Stimulated activated CD4-positive, alpha-beta T cell treated with anti-CD3 and anti-CD28 coated beads, TNF-alpha, amount 100 ng/mL, for 1 hour (primary cell): ENCODE results near the gene DOC2B.
"Not testable (repeated sequence)": the region's sequence is repeated elsewhere in the genome, so short reads cannot be mapped to it uniquely, and the experiment has no call there.

Experiments
- DNase-seq, 3 donors: peaks; one replicate each; pipeline ENCODE4 v3.0.0-alpha.2; 2020; ENCODE audit warnings: low read depth in 3 of 3, low spot score in 1 of 3

Gene DOC2B

GRCh38 chr17:181245-182049 is at the start of gene DOC2B:
Gene DOC2B, minus strand, starts transcription at chr17:181650. Its CDS starts 171 bp downstream, at chr17:181479.
- no peak for DNase-seq

- DNase-seq: no peak
Measured at GRCh38 chr17:230395-230770, 48.9 kb upstream of the DOC2B start.

- no peak for DNase-seq
Measured at GRCh38 chr17:229709-230394, 48.4 kb upstream of the DOC2B start.

DNA sequence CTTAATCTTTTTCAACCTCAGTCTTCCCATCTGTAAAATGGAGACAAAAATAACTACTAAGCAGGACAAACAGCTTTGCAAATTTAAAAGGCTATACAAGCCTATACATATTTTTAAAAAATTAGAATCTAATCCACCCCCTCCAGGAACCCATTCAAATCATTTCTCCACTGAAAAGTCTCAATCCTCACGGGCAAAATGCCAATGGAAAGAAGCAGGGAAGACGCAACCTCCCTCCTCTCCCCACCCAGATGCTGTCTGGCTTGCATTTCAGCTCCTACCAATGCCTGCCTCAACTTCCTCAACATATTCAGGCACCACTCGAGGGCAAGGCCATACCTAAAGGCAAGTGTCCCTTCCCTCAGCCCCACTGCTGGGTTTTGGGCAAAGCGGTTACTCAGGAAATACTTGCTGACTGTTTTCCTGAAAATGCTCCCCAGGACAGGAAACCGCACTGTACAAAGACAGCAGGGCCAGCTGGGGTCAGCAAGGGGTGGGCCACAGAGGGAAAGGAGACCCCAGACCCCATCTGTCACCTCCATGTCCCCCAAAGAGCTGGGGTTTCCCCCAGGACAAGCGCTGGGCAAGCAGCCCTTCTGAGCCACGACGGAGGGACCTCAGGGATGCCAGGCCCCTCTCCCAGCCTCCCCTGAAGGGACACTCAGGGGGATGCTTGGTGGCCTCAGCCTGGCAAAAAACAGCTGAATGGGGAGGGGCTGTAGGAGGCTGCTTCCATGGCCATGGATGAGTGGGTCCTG is 47.7 kb upstream of the DOC2B start:
- DNase-seq: no peak

GRCh38 chr17:227946-228615 is 46.6 kb upstream of the DOC2B start:
- DNase-seq: no peak

DNA sequence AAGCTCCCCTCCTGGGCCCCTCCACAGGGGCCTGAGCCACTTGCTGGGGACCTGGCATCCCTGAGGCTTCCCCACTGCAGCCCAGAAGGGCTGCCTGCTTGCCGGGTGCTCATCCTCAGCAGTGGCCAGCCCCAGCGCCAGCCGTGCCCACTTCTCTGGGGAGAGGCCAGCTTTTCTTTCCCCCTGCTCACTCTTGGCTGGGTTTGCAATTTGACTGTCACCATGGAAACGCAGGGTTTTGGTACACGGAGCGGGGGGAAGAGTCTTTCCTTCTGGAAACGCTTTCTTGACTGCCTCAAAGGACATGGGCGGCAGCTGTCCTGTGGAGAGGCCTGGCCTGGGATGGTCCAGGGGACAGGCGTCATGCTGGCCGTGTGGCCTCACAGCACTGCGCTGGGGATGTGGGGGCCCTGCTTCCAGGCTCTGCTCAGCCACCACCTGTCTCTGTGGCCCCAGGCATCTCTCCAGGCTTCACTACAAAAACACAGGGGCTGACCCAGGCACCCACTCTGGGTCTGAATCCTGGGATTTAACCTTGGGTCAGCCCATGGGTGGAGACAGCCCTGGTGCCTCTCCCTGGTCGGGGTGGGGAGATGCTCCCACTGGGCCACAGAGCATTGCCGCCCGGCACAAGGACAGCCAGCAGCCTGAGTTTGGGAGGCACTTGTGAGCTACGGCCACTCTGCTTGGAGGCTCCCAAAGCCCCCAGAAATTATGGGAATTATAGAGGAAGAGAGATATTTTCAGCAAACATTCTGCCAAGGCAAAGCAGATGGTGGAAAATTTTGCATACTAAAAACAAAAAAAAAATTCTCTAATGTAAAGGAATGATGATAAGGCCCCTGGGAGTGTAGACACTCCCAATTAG is 45.9 kb upstream of the DOC2B start:
- DNase-seq: no peak

GRCh38 chr17:226108-227077 is 44.9 kb upstream of the DOC2B start:
- no peak for DNase-seq

- DNase-seq: no peak
Measured at GRCh38 chr17:225551-225950, 44.1 kb upstream of the DOC2B start.

GRCh38 chr17:224576-224975 is 43.1 kb upstream of the DOC2B start:
- DNase-seq: not testable (repeated sequence)

GRCh38 chr17:223723-224471 is 42.4 kb upstream of the DOC2B start:
- DNase-seq: no peak

DNA sequence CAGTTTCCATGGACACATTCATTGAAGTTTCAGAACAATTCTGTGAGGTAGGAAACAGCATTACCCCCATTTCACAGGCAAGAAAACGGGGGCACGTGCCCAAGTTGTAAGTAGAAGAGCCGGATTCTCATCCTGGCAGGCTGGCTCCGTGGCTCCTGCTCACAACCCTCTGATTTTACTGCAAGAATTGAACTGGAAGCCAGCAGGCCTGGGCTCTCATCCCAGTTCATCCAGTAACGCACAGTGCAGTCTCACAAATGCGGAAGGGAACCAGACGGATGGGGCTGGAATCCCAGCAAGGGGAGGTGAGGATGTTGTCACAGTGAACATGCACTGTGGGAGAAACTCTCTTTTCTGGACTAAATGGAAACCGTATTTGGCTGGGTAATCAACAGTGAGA is 40.7 kb upstream of the DOC2B start:
- DNase-seq: no peak

- DNase-seq: no peak
Measured at GRCh38 chr17:219696-220095, 38.2 kb upstream of the DOC2B start.

- no peak for DNase-seq
Measured at GRCh38 chr17:218432-219110, 37.1 kb upstream of the DOC2B start.

GRCh38 chr17:216625-217024 is 35.2 kb upstream of the DOC2B start:
- no peak for DNase-seq

DNA sequence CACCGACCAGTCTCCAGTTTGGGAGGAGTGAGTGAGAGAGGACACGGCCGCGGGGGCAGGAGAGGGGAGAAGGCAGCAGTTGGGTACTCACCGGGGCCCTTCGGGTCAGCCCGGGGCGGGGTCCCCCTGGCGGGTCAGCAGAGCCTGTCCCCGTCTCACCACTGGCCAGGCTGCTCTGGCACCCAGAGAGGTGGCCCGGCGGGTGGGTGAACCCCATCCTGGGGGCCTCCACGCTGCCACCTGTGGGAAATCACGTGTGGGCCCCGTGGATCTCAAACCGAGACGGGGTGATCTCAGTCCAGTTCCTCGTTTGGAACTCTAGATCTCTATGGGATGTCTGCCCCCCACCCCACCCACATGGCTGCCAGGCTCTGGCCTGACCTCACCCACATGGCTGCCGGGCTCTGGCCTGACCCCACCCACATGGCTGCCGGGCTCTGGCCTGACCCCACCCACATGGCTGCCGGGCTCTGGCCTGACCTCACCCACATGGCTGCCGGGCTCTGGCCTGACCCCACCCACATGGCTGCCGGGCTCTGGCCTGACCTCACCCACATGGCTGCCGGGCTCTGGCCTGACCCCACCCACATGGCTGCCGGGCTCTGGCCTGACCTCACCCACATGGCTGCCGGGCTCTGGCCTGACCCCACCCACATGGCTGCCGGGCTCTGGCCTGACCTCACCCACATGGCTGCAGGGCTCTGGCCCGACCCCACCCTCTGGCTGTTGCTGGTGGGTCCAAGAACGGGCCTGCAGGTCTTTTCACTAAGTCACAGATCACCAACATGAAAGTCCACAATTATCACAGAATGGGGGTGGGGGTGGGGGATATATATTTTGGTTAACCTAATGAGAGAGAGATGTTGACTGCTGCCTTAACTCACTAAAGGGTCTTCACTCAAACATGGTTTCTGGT is 34.4 kb upstream of the DOC2B start:
- not testable (repeated sequence) for DNase-seq

DNA sequence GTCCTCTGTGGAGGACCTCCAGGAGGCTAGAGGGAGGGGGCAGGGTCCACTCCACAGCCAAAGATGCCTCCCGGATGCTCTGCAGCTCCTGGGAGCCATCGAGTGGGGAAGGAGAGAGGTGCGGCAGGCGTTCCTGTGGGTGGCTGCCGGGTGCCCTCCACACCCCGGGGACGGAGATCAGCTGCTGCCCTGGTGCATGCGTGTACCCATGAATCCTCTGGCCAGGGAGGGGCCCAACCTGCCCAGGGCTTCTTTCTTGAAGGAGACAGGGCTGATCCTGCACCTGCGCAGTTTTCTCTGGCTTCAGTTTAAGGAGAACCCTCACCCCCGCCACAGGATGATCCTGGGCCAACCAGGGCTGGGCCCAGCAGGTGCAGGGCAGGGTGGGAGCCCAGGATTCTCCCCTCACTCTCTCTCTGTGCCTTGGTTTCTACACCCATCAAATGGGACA is 33.5 kb upstream of the DOC2B start:
- DNase-seq: no peak
